ENCODE measurements around the gene FAM135A. TPM values are rescaled to one million over a fixed set of nuclear protein-coding genes. Genes with fewer than 3 reads are reported as not detected.

Gene FAM135A
- total RNA-seq, 2 donors from 2014 or later: 19.5 TPM

GRCh38 chr6:70527071-70527737, 113.9 kb downstream of the FAM135A start:
- TF ChIP-seq CTCF (IDR thresholded peaks at IDR 0.05): no peak
- no peaks in the 10 kb centered on the region for H3K9me3 ChIP-seq
- H3K4me1 ChIP-seq: no peaks in the 10 kb centered on the region
- H3K36me3 ChIP-seq: peaks cover 13% of the 10 kb centered on the region
- no peak overlapping the region for H3K4me3 ChIP-seq
- no peak for DNase-seq (ENCODE audit: low spot score)
- H3K27me3 ChIP-seq: no peaks in the 10 kb centered on the region
- H3K27ac ChIP-seq: no peak overlapping the region

DNA sequence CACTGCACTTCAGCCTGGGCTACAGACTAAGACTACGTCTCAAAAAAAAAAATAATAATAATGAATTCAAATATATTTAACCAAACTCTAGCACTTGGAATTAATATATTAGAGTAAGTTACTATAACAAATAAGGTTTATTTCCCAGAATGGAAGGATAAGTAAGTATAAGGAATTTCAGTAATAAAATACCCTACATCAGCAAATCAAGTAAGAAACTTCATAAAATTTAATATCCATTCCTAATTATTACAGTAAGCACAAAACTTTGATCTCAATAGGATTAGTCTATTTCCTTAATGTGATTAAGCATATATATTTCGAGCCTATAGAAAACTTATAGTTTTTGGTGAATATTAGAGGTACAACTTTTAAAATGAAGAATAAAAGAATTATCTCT, 116.7 kb downstream of the FAM135A start:
- peaks cover 12% of the 10 kb centered on the region for H3K36me3 ChIP-seq
- H3K4me1 ChIP-seq: no peaks in the 10 kb centered on the region
- H3K4me3 ChIP-seq: no peak overlapping the region
- DNase-seq (ENCODE audit: low spot score): no peak
- no peaks in the 10 kb centered on the region for H3K27me3 ChIP-seq
- H3K9me3 ChIP-seq: no peaks in the 10 kb centered on the region
- no peak overlapping the region for H3K27ac ChIP-seq
- no peak for TF ChIP-seq CTCF (IDR thresholded peaks at IDR 0.05)

DNA sequence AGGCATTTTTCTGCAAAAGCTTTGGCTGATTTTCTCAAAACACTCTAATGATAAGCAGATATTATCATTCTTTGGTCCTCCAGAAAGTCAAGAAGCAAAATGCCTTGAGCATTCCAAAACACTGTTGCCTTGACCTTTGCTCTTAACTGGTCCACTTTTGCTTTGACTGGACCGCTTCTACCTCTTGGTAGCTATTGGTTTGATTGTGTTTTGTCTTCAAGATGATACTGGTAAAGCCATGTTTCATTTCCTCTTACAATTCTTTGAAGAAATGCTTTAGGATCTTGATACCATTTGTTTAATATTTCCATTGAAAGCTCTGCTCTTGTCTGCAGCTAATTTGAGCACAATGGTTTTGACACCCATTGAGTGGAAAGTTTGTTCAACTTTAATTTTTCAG, 117.8 kb downstream of the FAM135A start:
- Histone ChIP-seq H3K4me1 (no peaks in the 10 kb centered on the region), H3K27ac (no peak overlapping the region), H3K36me3 (peaks cover 12% of the 10 kb centered on the region), H3K9me3 (no peaks in the 10 kb centered on the region), H3K4me3 (no peak overlapping the region), H3K27me3 (no peaks in the 10 kb centered on the region)
- no peak for TF ChIP-seq CTCF (IDR thresholded peaks at IDR 0.05)
- no peak for DNase-seq (ENCODE audit: low spot score)

DNA sequence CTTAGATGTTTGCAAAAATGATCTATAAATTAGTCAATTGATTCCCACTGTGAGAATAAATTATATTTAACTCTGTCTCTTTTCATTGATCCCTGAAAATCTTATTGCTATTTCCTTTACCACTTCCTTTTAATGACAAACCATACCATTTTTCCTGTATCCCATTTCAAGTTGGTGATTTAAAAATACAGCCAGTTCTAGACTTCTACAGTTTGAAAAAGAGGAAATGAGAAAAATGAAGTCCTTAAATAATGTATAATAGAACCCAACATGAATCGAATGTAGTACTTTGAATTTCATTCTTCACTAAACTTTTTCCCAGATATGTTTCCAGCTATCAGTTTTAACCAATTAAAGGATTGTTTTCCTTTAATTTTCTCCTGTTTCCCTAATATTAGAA, 124.0 kb downstream of the FAM135A start:
- Histone ChIP-seq H3K27me3 (no peaks in the 10 kb centered on the region), H3K27ac (no peak overlapping the region), H3K36me3 (peaks cover 26% of the 10 kb centered on the region), H3K4me3 (no peak overlapping the region), H3K4me1 (no peaks in the 10 kb centered on the region), H3K9me3 (no peaks in the 10 kb centered on the region)
- DNase-seq (ENCODE audit: low spot score): no peak
- TF ChIP-seq CTCF (IDR thresholded peaks at IDR 0.05): no peak

GRCh38 chr6:70538376-70538775, 125.1 kb downstream of the FAM135A start:
- H3K27ac ChIP-seq: no peak overlapping the region
- peaks cover 19% of the 10 kb centered on the region for H3K36me3 ChIP-seq
- TF ChIP-seq CTCF (IDR thresholded peaks at IDR 0.05): no peak
- no peaks in the 10 kb centered on the region for H3K4me1 ChIP-seq
- no peak for DNase-seq (ENCODE audit: low spot score)
- no peaks in the 10 kb centered on the region for H3K27me3 ChIP-seq
- no peak overlapping the region for H3K4me3 ChIP-seq
- H3K9me3 ChIP-seq: no peaks in the 10 kb centered on the region

- Histone ChIP-seq H3K4me1 (no peaks in the 10 kb centered on the region), H3K36me3 (no peaks in the 10 kb centered on the region), H3K9me3 (no peaks in the 10 kb centered on the region), H3K27ac (no peak overlapping the region), H3K27me3 (no peaks in the 10 kb centered on the region), H3K4me3 (no peak overlapping the region)
- DNase-seq (ENCODE audit: low spot score): no peak
- TF ChIP-seq CTCF (IDR thresholded peaks at IDR 0.05): peak; percentile 21 to 59
These were observed 134.0 kb downstream of the FAM135A start for GRCh38 chr6:70547313-70547712.
